Neural progenitor cell (in vitro differentiated cells): ENCODE results near the gene PAPOLB.
A peak's percentile ranks its signal among the peaks of the same experiment; 100 is the strongest.

Source experiments
- EZH2 ChIP-seq: fragments of 200-600 bp; sonication (generic); IDR thresholded peaks from 2 replicates; pipeline ENCODE4 v1.6.1; 2017; ENCODE audit warnings: antibody characterized with exemption, mild to moderate bottlenecking, moderate library complexity
- EZH2phosphoT487 ChIP-seq: fragments of 200-600 bp; sonication (generic); IDR thresholded peaks from 2 replicates; pipeline ENCODE4 v1.6.1; 2017; ENCODE audit warnings: antibody characterized with exemption
- TF ChIP-seq, protein P1 (sequence below): fragments of 200-600 bp; sonication (generic); IDR thresholded peaks from 2 replicates; pipeline ENCODE4 v1.5.1; 2017; ENCODE audit warnings: antibody characterized with exemption, mild to moderate bottlenecking

DNA sequence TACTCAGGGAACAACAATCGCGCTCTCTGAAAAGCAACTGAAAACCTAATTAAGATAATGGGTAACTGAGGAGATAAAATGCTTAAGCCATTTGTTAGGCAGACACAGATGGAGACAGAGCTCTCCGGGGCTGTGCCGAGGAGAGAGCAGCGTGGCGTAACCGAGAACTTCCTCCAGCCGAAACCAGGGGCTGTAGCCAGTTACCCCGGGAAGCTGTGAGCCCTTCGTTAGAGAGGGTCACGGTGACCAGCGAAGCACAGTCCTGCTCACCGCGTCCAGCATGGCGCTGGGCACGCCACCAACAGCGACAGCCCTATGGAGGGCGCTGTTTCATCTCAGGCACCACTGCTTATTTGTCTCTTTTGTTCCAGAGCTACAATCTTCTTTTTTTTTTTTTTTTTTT, 16.1 kb downstream of the PAPOLB start:
- TF ChIP-seq, protein P1, sequence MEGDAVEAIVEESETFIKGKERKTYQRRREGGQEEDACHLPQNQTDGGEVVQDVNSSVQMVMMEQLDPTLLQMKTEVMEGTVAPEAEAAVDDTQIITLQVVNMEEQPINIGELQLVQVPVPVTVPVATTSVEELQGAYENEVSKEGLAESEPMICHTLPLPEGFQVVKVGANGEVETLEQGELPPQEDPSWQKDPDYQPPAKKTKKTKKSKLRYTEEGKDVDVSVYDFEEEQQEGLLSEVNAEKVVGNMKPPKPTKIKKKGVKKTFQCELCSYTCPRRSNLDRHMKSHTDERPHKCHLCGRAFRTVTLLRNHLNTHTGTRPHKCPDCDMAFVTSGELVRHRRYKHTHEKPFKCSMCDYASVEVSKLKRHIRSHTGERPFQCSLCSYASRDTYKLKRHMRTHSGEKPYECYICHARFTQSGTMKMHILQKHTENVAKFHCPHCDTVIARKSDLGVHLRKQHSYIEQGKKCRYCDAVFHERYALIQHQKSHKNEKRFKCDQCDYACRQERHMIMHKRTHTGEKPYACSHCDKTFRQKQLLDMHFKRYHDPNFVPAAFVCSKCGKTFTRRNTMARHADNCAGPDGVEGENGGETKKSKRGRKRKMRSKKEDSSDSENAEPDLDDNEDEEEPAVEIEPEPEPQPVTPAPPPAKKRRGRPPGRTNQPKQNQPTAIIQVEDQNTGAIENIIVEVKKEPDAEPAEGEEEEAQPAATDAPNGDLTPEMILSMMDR = peak; percentile 61
- TF ChIP-seq EZH2 (no peak), EZH2phosphoT487 (no peak)
